HG03342 (cell line): Measurements from ENCODE around the gene PLSCR1.
"Not testable (repeated sequence)": the region's sequence is repeated elsewhere in the genome, so short reads cannot be mapped to it uniquely, and the experiment has no call there.

Experiments
- ATAC-seq: cut with Tn5 transposase; IDR thresholded peaks from one replicate; pipeline ENCODE4 v1.9.1; 2021; ENCODE audit warnings: mild to moderate bottlenecking, moderate library complexity; ENCODE audit not compliant: unreplicated experiment

Gene PLSCR1

DNA sequence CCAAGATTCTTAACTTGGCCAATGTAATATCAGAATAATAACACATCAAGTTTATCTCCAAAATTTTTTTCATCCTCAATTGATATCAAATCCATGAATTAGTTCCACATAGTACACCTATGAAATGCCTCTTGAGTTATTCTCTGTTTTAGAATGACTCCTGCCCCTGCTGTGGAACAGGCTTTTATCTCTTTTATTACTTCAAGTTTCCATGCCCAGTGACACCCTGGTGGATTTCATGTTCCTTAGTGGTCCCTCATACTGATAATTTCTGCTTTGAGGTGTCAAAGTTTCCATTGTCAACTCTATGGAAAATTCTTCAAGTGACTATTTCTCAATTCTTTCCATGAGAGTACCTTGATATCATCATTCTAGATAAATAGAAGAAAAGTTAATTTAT lies 24.6 kb downstream of the PLSCR1 start:
- ATAC-seq, result no peak

DNA sequence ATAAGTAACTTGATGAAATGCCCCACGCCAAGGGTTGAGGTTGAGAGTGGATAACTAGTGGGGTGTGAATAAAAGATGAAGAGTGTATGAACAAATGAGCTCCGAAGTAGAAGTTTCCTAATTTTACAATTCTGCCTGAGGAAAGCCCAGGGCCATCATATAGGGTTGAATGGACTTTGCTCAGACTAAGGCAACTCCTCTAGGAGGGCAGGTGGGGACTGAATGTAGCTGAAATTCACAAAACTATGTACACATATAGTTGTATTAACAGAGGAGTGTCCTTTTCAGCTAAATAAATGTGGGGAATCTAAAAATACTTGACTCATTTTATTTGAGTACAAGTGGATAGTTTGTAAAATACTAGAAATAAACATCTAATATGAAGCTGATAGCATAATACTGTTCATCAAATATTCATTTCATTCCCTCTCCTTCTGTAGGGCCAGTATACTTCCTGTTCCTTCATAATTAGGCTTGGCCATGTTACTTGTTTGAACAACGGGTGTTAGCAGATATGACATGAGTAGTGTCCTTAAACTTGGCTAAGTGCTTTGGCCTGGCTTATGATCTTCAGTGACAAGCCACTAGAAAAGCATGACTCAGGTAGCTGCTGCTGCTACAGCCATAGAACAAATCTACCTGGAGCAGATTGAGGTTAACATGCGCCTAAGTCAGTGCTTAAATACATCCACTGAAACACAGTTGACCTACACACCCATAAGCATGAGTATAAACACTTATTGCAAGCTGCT lies 26.5 kb downstream of the PLSCR1 start:
- no peak for ATAC-seq

DNA sequence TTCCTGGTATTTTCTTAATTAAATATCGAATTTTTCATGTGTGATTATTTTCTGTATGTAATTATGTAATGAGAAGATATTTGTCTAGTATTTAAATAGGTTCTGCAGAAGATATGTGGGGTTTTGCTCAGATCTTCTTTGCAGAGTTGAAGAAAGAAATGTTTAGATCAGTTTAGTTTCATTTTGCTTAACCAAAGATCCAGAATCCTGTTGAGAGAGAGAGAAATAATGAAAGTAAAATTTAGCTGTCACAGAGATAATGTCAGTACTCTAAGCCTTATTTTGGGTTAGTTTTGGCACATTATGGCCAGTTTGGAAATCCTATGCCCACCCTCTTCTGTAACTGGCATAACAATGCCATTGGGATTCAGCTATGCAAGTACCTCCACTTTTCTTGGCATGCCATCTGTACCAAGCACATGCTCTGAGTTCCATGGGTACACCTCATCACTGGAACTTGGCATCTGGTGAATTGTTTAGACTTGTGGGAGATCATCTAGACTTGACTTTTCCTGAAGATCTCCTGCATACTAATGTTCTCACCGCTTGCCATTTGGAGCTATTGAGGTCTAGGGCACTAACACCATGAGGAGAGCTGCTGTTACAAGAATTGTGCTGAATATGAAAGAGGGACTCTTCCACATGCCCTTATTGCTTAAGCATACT lies 30.9 kb downstream of the PLSCR1 start:
- ATAC-seq, result no peak

DNA sequence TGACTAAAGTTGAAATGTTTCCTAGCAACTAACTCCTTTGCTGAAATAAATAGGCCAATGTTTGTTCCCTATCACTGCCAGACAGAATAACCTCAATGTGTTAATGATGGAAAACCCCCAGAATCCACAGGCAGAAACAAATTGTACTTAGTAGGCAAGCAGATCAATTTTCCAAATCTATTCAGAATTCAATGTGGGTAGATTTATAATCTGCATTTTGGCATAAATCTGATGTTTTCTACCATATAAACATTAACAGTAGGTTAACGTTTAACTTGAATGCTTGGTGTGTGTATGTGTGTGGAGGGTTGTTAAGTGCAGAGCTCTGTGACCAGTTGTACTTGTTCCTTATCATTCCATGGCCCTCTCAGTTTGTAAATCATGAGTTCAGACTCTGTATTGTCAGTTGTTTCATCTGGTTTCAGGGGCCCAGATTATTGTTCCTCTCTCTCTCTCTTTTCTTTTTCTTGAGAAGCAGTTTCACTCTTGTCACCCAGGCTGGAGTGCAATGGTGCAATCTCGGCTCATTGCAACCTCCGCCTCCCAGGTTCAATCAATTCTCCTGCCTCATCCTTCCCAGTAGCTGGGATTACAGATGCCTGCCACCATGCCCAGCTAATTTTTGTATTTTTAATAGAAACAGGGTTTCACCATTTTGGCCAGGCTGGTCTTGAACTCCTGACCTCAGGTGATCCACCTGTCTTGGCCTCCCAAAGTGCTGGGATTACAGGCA lies 32.8 kb downstream of the PLSCR1 start:
- no peak for ATAC-seq

DNA sequence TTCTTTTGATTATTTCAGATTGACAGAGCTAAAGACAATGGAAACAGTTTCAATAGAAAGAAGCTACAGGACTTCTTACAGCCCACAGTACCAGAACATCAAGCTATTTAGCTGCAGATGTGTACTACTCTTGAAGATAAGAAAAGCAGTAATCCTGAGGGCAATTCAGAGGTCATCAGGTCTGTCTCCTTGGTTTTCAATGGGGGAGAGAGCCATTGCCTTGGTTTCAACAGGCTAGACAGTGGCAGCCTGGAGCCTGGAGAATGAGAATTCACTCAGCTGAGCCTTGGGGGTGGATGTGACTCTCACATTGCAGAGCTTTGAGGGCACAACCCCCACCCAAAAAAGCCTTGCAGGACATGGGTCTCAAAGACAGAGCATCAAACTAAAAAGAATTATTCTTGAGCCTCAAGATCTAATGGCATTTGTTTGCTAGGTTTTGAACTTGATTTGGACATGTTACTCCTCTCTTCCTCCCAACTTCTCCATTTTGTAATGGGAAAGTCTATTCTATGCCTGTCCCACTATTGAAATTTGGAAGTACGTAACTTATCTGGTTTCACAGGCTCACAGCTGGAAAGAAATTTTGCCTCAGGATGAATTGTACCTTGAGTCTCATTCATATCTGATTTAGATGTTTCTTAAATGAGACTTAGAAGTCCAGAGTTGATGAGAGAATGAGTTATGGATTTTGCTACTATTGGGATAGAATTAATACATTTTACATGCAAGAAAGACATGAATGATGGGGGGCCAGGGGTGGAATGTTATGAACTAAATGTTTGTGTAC lies 36.9 kb downstream of the PLSCR1 start:
- ATAC-seq, result no peak

DNA sequence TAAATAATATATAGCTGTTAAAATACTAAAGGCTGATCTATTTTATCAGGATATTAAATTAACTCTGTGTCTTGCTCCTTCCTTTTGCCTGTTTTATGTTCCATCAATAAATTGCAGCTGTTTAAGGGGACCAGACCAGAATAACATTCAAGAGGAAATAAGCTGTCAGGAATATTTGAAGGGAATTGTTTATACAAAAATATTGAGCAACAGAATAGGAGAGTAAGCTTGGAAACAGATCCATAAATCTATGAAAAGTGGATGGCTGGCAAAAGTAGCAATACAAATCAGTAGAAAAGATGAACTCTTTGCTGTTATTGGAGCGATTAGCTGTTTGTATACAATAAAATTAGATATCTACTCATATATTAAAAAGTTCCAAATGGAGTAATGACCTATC lies 38.9 kb downstream of the PLSCR1 start:
- no peak for ATAC-seq

DNA sequence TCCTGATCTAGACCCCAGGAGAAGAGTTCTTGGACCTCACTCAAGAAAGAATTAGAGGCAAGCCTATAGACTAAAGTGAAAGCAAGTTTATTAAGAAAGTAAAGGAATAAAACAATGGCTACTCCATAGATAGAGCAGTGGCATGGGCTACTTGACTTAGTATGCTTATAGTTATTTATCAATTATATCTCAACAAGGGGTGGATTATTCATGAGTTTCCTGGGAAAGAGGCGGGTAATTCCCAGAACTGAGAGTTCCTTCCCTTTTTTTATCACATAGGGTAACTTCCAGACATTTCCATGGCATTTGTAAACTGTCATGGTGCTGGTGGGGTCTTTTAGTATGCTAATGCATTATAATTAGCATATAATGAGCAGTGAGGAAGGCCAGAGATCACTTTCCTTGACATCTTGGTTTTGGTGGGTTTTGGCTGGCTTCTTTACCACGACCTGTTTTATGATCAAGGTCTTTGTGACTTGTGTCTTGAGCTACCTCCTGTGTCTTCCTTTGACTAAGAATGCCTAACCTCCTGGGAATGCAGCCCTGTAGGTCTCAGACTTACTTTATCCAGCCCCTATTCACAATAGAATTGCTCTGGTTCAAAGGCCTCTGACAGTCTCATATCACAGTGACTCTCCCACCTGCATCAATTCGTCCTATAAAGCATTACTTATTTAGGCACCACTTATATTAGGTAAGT lies 39.8 kb downstream of the PLSCR1 start:
- no peak for ATAC-seq

DNA sequence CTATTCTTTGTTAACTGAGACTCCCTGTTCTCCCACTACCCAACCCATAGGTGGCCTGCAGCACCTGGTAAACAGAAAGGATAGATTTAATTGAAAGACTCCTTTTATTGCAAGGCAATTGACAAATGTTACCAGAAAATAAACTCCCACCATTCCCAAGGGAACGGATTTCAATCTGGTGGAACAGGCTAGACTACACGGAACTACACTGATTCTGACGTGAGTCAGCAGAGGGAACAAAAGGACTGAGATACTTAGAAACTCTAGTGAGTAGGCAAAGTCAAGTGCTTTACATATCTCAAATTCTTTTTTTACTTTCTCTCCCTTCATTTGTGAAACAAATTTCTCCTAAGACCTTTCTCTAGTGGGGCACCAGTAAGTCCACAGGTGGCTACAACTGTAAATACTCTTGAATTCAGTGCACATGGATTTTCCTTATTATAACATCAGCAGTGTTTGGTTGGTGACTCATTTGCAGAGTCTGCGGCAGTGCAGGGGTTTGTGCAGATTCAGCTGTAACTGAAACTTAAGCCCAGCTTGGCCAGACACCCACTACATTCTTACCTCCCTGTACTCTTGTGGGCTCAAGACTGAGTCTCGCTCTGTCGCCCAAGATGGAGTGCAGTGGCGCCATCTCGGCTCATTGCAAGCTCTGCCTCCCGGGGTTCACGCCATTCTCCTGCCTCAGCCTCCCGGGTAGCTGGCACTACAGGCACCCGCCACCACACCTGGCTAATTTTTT lies 40.8 kb downstream of the PLSCR1 start:
- peak; percentile 99 for ATAC-seq

DNA sequence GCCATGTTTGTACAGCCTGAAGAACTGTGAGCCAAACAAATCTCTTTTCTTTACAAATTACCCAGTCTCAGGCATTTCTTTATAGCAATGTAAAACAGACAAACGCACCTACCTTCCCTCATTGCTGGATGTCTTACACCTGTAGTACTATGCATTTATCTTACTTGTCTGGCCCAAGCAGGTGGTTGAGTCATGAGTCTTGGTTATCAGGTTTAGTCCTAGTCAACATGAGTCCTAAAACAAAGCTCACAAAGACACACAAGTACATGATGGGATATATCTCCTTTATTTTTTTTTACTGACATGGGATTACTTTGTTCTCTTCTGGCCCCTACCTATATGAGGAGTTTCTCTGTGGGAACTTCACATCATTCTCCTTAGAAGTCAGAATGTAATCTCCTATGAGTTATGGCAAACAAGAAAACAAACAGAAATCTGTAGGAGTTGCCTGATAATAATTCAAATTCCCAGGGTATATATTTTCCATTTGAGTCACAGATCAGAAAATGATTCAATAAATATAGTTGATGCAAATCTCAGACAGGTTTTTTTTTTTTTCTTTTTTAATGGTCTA lies 41.4 kb downstream of the PLSCR1 start:
- no peak for ATAC-seq

DNA sequence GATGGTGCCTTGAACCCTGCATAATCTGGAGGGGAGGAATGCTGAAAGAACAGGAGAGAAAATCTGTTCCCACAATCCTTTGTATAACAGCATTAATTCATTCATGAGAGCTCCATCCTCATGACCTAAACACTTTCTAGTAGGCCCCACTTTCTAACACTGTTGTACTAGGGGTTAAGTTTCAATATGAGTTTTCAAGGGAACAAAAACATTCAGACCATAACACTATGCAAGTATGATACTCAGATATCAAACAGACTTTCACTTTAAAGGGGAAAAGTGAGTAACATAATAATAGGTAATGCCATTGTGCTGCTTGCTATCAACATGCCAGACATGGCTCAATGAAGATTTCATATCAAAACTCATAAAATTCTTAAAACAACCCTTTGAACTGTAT lies 42.7 kb downstream of the PLSCR1 start:
- peak; percentile 36 for ATAC-seq

DNA sequence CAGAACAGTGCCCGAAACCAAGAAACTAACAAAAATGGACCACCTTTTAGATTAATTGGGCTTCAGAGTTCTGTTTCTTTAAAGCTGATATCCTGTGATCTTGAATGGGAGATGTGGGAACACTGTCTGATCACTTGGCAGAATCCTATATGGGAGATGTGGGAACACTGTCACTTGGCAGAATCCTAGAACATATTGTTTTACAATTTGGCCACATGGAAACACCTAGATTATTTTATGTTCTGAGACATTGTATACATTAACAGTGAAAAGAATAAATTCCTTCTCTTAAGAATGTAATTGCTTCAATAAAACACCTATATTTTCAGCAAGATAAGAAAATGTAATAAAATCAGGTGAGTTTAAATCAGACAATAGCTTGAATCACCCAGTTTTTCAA lies 44.7 kb downstream of the PLSCR1 start:
- ATAC-seq, result no peak

DNA sequence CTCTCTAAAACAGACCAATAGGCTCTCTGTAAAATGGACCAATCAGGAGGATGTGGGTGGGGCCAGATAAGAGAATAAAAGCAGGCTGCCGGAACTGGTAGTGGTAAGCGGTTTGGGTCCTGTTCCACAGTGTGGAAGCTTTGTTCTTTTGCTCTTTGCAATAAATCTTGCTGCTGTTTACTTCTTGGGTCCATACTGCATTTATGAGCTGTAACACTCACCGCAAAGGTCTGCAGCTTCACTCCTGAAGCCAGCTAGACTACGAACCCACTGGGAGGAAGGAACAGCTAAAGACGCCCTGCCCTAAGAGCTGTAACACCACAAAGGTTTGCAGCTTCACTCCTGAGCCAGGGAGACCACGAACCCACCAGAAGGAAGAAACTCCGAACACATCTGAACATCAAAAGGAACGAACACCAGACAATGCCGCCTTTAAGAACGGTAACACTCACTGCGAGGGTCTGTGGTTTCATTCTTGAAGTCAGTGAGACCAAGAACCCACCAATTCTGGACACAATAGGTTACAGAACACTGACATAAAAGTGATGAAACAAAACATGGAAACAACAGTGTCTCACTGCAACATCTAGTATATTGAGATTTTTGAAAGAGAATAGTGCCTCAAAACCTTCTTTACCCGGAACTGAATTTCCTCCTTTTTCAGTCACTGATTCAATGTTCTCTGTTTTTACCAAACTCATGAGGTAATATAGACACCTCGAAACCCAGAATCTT lies 46.2 kb downstream of the PLSCR1 start:
- ATAC-seq, result no peak

DNA sequence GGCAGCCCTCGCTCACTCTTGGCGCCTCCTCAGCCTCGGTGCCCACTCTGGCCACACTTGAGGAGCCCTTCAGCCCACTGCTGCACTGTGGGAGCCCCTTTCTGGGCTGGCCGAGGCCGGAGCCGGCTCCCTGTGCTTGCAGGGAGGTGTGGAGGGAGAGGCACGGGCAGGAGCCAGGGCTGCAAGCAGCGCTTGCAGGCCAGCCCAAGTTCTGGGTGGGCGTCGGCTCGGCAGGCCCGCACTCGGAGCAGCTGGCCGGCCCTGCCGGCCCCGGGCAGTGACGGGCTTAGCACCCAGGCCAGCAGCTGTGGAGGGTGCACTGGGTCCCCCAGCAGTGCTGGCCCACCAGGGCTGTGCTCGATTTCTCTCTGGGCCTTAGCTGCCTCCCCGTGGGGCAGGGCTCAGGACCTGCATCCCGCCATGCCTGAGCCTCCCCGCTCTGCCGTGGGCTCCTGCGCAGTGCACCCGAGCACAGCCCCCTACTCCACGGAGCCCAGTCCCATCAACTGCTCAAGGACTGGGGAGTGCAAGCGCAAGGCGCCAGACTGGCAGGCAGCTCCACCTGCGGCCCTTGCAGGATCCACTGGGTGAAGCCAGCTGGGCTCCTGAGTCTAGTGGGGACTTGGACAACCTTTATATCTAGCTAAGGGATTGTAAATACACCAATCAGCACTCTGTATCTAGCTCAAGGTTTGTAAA lies 47.1 kb downstream of the PLSCR1 start:
- ATAC-seq, result not testable (repeated sequence)

DNA sequence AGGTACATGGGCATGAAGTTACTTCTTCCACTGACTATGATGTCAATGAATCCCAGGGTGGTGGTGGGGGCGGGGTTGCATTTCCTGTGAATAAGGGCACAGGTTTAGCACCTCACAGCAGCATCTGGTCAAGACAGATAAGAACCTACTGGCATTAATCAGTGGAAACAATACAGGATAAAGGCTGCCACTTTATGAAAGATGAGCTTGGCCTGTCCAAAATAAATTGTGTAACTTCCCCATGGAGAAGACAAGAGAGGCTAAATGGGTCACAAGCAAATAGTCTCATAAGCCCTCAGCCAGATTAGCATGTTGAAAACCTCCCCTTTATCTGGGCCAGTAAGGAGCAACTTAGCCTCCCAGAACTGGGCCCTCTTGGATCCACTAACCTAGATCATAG lies 47.7 kb downstream of the PLSCR1 start:
- ATAC-seq, result no peak

DNA sequence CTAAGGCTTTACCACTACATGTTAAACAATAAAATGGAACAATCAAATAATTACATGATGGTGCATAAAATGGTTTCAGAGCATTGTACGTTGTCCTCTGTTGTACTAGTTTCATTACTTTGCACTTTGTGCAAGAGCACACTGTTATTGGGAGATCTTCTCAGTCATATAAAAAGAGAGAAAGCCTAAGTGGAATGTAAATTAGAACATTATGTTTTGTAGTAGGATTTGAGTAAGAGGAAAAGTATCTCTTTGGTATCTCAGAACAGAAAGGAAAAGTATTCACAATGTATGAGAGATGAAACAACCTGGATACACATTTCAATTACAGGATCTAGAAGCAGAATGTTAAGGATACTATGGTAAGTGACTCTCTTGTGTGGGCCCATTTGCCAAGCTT lies 48.2 kb downstream of the PLSCR1 start:
- no peak for ATAC-seq

DNA sequence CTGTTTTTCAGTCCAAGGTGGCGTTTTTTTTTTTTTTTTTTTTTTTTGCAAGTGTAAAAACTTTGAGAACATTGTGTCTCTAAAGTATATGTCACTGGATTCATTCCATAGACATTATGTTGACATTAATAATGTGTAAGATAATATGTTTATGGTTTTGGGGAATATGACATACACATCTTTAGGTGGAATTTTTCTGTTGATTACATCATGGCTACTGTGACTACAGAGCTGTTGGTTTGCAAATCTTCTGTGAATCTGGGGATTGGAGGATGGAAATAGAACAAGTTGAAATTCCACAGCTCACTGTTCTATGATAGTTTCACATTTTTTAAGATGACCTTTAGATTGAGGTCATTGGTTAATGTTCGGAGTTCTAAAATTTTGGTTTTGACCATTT lies 50.6 kb downstream of the PLSCR1 start:
- no peak for ATAC-seq

DNA sequence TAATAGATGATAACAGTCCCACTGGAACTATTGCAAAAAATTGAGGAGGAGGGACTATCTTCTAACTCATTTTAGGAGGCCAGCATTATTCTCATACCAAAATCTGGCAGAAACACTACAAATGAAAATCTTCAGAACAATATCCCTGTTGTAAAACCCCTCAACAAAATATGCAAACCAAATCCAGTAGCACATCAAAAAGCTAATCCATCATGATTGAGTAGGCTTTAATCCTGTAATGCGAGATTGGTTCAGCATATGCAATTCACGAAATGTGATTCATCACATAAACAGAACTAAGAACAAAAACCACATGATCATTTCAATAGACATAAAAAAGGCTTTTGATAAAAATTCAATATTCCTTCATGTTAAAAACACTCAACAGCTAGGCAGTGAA lies 51.2 kb downstream of the PLSCR1 start:
- no peak for ATAC-seq

DNA sequence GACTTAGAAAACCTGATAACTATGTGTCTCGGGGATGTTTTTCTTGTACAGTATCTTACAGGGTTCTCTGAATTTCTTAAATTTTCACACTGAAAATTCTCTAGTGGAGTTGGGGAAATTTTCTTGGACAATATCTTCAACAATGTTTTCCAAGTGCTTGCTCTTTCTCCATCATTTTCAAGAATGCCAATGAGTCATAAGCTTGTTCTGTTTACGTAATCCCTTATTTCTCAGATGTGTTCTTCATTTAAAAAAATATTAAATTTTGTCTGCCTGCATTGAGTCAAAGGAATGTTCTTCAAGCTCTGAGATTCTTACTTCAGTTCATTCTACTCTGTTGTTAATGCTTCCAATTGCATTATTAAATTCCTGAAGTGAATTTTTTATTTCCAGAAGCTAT lies 53.1 kb downstream of the PLSCR1 start:
- ATAC-seq, result no peak
